Endothelial cell of hepatic sinusoid (primary cell): ENCODE results near the gene USF1.
"Not testable (repeated sequence)": the region's sequence is repeated elsewhere in the genome, so short reads cannot be mapped to it uniquely, and the experiment has no call there.

Experiments used
- in situ Hi-C: cut with HindIII; loops from 2 replicates; pipeline ENCODE4 v1.10.0; 2017; ENCODE audit warnings: low sequenced_read_pairs

USF1 gene

GRCh38 chr1:161020509-161021164 is 25.1 kb downstream of the USF1 start, which contains the start of gene F11R:
TSS of gene F11R (minus strand) at chr1:161021152. CDS start at chr1:161021073, 79 bp downstream.
- in situ Hi-C loops, result no loop called here

- in situ Hi-C loops, result no loop called here
Measured at GRCh38 chr1:161019751-161020495, 25.9 kb downstream of the USF1 start.

- in situ Hi-C loops, result not testable (repeated sequence)
Measured at GRCh38 chr1:161019111-161019660, 26.6 kb downstream of the USF1 start.

- in situ Hi-C loops, result no loop called here
Measured at GRCh38 chr1:161018631-161018930, 27.2 kb downstream of the USF1 start.

- in situ Hi-C loops, result no loop called here
Measured at GRCh38 chr1:161017756-161018630, 27.8 kb downstream of the USF1 start.

- in situ Hi-C loops, result not testable (repeated sequence)
Measured at GRCh38 chr1:161017181-161017580, 28.6 kb downstream of the USF1 start.

GRCh38 chr1:161016683-161017082 is 29.1 kb downstream of the USF1 start:
- in situ Hi-C loops, result not testable (repeated sequence)

- in situ Hi-C loops, result no loop called here
Measured at GRCh38 chr1:161013488-161014230, 32.1 kb downstream of the USF1 start.

GRCh38 chr1:161013131-161013487 is 32.7 kb downstream of the USF1 start:
- in situ Hi-C loops, result no loop called here

- in situ Hi-C loops, result no loop called here
Measured at GRCh38 chr1:161012420-161012819, 33.4 kb downstream of the USF1 start.

GRCh38 chr1:161009602-161010211 is 36.1 kb downstream of the USF1 start:
- in situ Hi-C loops, result no loop called here

GRCh38 chr1:161008869-161009510 is 36.8 kb downstream of the USF1 start:
- in situ Hi-C loops, result no loop called here

GRCh38 chr1:161007369-161007768 is 38.4 kb downstream of the USF1 start:
- in situ Hi-C loops, result no loop called here

- in situ Hi-C loops, result no loop called here
Measured at GRCh38 chr1:161006563-161006962, 39.2 kb downstream of the USF1 start.

GRCh38 chr1:161001525-161001924 is 44.3 kb downstream of the USF1 start:
- in situ Hi-C loops, result loop anchor here (5.0 kb wide), 1 partner anchor 91 kb away; no protein-coding TSS in a partner anchor

GRCh38 chr1:161000736-161001480 is 44.9 kb downstream of the USF1 start:
- in situ Hi-C loops, result loop anchor here (5.0 kb wide), 1 partner anchor 91 kb away; no protein-coding TSS in a partner anchor

GRCh38 chr1:160999376-160999775 is 46.4 kb downstream of the USF1 start:
- in situ Hi-C loops, result no loop called here

GRCh38 chr1:160997323-160998038 is 48.3 kb downstream of the USF1 start:
- in situ Hi-C loops, result no loop called here
